ENCODE results near the gene CUX1.
"Not testable (repeated sequence)": the region's sequence is repeated elsewhere in the genome, so short reads cannot be mapped to it uniquely, and the experiment has no call there.

CUX1 gene

DNA sequence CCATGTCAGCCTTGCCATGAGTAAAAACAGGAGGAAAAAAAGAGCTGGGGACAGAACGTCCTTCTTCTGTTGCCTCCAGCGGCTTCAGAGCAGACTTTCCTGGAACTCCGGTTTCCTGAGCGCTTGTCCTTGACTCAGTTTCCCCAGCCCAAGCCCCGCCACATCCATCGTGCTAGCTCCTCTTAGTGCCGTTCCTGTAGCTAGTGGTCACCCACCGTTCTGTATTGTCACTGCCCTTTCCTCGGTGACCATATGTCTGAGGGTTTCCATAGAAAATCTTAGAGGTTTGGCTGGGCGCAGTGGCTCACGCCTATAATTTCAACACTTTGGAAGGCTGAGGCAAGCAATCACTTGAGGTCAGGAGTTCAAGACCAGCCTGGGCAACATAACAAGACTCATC, 100.1 kb downstream of the CUX1 start:
- no peak for DNase-seq (ENCODE audit: low read depth)

DNA sequence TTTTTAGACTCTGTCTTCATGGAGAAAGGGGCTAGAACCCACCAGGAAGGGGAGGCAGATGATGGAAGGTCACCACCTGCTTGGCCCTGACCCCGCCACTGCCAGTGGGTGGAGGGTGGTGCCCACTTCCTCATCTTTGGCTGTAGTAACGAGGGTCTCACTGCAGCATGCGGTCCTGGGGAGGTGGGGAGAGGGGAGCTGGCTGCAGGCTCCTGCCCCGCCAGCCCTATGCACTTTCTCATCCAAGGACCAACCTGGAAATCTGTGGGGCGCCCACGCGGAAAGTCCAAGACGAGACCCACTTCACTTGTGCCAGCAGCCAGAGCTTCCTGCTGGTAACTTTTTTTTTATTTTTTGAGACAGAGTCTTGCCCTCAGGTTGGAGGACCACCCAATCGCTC, 101.0 kb downstream of the CUX1 start:
- no peak for DNase-seq (ENCODE audit: low read depth)

DNA sequence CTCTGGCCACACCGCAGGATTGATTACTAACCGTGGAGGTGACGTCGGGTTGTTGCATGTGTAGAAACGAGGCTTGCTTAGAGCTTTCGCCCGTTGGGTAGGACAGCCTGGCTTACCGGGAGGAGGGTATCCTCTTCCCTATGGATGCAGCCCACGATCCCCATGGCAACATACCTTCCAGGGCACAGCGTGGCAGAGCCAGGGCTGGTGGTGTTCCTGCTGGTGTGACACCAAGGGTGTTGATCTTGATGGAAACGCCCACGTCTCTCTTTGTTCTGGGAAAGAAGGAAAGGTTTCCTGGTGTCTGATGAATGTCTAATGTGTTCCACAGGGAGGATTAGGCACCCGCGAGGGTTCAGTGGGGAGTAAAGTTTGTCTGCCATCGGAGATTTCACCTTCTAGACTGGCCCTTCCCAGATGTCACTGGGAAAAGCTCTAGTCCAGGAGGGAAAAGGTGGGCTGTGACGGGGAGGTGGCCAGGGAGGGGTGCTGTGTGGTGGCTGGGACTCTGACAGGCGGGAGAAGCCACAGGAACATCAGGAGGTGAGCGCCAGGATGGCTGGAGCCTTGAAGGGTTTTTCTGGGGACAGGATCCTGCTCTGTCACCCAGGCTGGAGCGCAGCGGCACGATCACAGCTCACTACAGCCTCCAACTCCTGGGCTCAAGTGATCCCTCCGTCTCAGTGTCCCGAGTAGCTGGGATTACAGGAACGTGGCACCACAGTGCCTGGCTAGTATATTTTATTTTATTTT, 102.1 kb downstream of the CUX1 start:
- no peak for DNase-seq (ENCODE audit: low read depth)

DNA sequence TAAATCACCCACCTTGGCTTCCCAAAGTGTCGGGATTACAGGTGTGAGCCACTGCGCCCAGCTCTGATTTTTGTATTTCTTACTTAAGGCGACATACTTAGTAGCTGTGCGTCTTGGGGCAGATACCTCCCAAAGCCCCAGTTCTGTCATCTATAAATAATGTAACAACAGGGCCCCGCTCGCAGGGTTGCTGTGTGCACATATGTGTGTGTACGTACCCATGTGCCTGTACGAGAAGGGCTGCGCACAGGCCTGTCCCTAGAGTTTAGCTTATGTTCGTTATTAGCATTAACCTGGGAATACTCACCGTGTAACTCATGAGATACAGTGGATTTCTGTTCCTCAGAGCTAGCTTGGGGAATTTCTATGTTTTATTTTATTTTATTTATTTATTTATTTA, 103.6 kb downstream of the CUX1 start:
- no peak for DNase-seq (ENCODE audit: low read depth)

DNA sequence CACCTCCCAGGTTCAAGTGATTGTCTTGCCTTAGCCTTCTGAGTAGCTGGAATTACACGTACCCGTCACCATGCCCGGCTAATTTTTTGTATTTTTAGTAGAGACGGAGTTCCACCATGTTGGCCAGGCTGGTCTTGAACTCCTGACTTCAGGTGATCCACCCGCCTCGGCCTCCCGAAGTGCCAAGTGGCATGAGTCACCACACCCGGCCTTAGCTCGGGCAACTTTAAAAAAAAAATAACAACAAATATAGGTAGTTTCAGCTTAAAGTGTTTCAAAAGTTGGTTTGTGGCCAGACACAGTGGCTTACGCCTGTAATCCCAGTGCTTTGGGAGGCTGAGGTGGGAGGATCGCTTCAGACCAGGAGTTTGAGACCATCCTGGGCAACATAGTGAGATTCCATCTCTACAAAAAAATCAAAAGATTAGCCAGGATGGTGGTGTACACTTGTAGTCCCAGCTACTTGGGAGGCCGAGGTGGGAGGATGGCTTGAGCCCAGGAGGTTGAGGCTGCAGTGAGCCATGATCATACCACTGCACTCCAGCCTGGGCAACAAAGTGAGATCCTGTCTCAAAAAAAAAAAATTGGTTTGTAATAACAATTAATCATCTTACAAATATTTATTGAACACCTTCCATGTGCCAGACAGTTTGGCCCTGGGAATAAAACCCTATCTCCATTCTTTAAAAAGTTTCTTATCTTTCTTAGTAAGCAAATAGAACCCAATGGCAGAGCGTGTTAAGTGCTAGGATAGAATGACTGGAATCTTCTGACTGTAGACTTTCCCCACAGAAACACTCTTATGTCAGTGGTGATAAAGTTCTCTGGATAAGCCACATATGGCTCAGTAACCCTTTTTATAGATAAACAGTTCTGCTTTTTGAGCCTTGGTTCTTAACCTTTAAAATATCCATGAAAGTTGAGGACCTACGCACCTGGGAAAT, 104.4 kb downstream of the CUX1 start:
- not testable (repeated sequence) for DNase-seq (ENCODE audit: low read depth)

DNA sequence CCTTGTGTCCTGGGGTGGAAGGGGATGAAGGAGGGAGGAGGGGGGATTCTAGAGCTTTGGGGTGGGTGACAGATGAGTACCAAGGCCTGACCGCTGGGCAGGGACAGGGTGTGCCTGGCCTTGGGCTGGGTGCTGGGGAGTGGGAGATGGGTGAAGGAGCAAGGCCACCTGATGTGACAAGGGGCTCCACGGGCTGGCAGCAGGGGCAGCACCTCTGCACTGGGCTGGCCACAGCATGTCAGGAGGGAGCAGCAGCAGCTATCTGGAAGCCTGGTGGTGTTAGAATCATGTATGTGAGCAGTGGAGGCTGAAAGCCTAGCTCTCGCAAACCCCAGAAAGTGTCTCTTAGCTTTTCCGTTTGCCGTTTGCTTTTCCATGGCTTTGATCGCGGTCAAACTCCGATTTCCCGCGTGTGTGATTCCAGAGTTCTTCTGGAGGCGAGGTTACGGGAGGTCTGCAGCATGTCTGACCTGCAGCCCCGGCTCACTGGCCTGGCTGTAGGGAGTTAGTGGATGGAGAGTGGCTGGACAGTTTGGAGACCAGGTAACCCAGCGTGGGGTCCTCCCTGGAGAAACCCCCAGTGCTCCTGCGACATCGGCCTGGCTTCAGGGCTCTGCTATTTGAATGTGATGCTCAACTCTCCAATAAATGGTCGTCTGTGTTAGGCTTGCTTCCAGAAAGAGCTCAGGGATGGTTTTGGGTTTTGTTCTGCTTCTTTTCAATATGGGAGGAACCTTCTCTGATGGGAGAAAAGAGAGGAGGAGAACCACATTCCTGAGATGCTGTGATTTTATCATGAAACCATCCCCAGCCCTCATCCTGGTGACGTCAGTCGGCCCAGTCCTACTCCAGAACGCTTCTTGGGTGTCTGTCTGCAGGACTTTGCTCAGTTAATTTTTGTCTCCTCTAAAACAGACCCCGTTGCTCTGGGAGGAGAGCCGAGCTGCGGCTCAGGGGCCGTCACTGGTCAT, 105.5 kb downstream of the CUX1 start:
- DNase-seq (ENCODE audit: low read depth), result no peak

DNA sequence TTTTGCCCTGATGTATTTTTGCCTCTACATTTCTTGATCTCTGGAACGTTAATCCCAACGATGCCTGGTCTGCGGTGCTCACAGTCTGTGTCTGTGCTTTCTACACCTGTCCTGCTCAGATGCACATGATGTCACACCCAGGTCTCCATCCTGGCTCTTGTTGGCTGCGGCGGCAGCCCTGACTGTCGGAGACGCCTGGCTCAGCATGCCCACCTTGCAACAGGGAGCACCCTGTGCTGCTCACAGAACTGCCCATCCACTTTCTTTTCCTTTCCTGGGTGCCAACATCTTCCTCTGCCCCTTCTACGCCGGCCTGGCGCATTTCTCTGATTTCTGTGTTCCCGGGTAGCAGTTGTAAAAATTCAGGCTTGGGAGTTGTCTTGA, 106.2 kb downstream of the CUX1 start:
- DNase-seq (ENCODE audit: low read depth), result no peak

DNA sequence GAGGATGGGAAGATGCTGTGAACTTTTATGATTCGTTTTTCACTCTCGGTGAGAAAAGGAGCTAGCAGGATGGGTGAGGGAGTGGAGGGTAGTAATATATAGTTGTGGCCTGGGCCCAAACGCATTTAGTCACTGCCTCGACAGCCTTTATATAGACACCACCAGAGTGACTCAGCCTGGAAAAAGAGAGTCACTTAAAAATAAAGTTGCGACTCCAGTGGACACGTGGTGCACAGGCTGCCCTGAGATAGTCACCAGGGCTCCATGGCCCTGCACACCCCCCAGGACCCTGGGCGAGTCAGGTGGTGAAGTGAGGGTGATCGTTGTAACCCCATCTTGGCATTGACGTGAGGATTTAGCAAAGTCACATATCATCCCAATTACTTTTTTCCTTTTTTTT, 106.7 kb downstream of the CUX1 start:
- DNase-seq (ENCODE audit: low read depth), result no peak

DNA sequence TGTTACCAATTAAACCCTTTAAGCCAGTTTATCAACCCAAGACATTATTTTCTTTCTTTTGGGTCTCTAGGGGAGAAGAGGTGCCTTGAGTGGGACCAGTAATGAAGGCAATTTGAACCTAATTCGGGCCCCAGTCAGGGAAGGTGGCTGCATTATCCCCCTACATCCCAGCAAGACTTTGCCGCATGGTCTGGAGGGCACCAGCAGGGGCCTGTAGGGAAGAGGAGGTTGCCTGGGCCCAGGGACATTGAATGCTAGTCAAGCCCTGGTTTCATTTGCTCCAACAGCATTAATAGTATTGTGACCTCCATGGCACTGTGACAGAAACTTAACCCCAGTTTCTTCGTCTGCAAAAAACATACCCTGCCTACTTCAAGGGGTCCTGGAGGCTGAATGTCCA, 108.8 kb downstream of the CUX1 start:
- no peak for DNase-seq (ENCODE audit: low read depth)

DNA sequence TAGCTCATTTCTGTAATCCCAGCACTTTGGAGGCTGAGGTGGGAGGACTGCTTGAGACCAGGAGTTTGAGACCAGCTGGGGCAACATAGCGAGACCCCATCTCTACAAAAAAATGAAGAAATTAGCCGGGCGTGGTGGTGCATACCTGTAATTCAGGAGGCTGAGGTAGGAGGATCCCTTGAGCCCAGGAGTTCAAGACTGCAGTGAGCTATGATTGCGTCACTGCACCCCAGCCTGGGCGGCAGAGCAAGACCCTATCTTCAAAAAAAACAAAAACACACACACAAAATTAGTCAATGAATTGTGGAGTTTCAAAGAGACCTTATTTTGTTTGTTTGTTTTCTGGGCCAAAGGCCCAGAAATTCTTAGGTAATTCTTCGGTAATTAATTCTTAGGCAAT, 110.0 kb downstream of the CUX1 start:
- DNase-seq (ENCODE audit: low read depth), result no peak

DNA sequence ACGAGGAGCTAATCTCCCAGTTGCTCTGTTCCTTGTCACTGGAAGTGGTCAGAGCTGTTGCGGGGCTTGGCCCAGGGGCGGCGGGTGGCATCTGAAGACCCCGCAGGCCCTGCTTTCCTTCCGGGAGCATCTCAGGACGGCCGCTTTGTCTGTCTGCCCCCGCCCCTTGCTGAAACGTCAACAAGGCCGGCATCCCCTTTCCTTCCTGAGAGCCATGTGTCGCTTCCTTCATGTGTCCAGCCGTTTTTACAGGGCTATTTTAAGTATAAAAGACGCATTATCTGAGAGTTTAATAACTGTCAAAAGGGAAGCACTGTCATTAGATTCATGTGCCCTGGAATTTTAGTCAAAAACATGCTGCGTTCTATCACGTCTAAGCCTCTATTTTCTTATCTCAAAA, 110.4 kb downstream of the CUX1 start:
- no peak for DNase-seq (ENCODE audit: low read depth)

DNA sequence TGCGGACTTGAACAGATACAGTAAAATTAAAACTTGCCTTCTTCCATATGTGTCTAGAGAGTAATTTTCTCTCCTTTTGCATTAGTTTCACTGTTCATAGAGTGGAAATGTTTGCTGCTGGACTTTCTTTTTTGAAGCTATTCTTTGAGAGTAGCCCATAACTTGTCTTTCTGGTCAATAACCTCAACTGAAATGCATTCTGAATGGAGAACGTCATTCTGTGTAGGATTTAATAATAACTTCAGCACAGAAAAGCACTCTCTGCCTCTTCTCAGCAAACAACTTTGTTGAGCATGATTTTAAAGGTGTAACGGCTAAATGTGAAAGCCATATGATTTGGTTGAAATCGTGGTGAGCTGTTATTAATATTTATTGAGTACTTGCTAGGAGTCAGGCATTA, 111.8 kb downstream of the CUX1 start:
- DNase-seq (ENCODE audit: low read depth), result no peak

DNA sequence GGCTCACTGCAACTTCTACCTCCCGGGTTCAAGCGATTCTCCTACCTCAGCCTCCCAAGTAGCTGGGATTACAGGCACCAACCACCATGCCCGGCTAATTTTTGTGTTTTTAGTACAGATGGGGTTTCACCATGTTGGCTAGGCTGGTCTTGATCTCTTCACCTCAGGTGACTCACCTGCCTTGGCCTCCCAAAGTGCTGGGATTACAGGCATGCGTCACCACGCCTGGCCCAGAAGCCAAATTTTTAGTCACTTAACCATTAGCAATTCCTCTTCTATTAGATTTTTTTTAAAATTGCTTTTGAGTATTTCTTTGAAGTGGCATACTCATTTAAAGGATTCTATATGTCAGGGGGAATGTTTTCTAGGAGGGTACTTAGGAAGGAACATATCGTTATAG, 112.5 kb downstream of the CUX1 start:
- DNase-seq (ENCODE audit: low read depth), result not testable (repeated sequence)

DNA sequence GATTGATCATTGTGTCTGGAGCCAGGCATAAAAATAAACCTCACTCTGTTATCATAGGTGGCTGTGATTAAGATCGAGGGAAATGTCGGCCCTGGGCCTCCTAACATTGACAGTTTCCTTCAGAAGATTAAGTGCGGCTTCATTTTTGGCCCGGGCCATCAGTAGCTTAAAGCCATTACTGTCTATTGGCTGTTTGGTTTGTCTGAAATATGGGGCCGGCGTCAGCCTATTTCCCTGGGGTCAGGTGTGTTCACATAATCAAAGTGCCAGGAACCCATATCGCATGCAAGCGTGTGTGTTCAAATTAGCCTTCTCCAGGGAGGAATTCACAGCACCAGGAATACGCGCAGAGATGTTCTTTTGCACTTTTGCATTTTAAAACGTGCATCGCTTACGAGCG, 114.7 kb downstream of the CUX1 start:
- no peak for DNase-seq (ENCODE audit: low read depth)

DNA sequence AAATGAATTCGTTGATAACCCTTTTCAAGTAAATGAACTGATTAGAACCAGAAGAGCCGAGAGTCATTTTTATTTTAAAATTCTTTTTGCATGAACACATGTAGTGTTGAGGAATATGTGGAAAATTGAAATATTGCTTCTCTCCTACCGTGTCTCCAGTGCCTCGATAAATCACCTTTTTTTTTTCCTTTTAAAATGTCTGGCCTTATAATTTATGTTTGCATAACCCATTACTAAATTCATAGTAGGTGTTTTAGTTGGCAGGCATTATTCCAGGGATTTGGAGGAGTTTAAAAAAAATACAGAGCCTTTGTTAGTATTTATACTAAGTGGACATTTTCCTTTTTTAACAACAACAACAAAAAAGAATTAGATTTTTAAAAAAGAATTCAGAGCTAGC, 115.6 kb downstream of the CUX1 start:
- DNase-seq (ENCODE audit: low read depth), result no peak

DNA sequence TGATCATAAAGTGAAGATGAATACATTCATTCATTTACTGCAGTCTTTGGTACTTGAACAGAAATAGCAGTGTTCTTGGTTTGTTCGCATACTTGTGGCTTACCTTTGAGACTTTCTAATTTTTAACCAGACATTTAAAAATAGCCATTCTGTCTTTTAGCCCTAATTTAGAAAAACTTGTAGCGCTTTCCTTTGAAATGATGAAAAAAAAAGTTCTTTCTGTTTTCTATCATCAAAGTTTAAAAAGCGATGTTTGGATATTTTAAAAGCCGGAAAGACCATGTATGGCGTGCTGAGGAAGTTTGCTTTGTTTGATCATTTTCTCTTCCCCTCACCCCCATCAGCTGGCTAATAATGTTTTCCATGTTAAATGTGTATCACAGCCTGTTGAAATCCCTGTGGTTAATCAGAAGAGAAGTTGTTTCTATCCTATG, 116.3 kb downstream of the CUX1 start:
- DNase-seq (ENCODE audit: low read depth), result no peak

DNA sequence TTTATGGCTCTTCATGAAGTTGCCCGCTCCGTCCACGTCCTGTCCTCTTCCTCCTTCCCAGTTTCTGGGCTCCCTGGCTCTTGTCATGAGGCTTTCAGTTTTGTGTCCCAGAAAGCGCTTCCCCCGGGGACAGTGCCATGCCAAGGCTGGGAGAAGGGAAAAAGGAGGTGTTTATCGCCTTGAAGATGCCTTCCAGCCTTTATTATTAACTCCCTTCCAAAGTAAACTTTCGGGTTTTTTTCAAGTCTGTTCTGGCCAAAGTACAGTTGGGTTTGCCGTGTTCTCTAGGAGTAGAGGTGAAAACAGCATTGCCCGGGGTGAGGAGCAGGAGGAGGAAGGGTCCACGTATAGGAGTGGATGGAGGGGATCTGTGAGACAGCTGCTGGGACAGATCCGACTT, 117.2 kb downstream of the CUX1 start:
- no peak for DNase-seq (ENCODE audit: low read depth)

DNA sequence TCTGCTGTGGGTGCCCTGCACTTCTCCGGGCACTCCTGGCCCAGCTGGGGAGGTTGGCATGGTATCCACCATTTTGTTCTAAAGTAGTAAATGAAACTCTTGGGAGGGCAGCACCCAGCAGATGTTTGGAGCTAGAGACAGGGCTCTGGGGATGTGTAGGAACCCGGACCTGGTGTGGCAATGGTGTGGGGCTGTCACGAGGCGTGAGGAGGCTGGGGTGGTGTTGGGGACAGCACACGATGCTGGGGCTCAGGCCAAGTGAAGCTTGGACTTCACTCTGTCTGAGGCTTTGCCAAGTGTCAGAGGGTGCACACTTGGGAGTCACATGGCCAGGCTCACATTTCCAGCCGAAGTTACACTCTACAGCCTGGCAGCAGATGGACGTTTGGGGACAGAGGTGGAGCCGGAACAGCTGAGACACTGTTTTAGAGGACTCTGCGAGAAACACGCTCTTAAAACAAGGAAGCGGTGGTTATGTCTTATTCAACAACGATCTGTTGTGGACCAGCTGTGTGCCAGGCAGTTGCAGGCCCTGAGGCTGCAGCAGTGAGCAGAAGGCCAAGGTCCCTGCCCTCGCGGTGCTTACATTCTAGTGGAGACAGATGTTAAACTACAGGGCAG, 118.2 kb downstream of the CUX1 start:
- DNase-seq (ENCODE audit: low read depth), result no peak

DNA sequence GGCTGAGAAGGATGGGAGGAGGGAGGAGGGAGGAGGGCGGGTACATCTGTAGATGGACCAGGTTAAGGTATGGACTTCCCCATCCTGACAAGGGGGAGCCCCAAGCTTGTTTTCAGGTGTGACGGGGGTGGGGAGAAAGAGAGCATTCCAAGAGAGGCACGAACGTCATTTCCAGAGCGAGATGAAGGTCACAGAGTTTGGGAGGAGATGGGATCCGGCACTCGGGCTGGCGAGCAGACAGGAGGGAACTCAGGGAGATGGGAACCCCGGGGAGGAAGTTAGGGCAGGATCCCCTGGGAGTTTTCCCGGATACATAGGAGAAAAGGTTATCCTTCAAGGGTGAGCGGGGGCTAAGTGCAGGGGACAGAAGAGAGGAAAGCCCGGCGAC, 118.8 kb downstream of the CUX1 start:
- DNase-seq (ENCODE audit: low read depth), result no peak

DNA sequence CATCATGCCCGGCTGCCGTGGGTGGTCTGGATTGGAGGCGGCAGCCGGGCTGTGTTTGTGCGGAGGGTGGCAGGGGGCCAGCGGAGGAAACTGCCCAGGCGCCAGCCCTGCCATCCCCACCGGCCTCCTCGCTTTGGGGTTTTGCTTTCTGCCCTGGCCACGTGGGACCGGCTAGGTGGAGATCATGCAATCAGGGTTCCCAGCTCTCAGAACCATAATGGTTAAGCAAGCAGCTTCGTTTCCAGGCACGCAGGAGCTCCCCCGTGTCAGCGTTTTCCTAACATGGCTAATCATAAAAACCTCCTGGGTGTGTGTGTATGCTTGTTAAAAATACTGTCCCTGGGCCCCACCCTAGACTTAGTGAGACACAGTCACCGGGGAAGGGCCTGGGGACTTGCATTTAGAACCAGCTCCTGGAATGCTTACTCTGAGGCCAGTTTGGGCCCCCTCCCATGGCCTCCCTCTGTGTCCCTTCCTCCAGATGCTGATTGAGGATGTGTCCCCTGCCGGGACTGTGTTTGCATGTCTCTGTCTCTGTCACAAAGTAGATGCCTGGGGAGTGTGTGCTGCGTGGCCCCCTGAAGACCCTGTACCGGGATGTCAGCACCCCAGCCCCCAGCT, 119.3 kb downstream of the CUX1 start:
- no peak for DNase-seq (ENCODE audit: low read depth)
